HPDE6-E6E7 (cell line): ENCODE measurements around the gene FAF2.
"Not testable (repeated sequence)": the region's sequence is repeated elsewhere in the genome, so short reads cannot be mapped to it uniquely, and the experiment has no call there.

Source experiments
- DNase-seq: peaks from one replicate; pipeline ENCODE4 v3.0.0; 2011; ENCODE audit warnings: missing footprints; ENCODE audit errors: extremely low spot score

The FAF2 gene

DNA sequence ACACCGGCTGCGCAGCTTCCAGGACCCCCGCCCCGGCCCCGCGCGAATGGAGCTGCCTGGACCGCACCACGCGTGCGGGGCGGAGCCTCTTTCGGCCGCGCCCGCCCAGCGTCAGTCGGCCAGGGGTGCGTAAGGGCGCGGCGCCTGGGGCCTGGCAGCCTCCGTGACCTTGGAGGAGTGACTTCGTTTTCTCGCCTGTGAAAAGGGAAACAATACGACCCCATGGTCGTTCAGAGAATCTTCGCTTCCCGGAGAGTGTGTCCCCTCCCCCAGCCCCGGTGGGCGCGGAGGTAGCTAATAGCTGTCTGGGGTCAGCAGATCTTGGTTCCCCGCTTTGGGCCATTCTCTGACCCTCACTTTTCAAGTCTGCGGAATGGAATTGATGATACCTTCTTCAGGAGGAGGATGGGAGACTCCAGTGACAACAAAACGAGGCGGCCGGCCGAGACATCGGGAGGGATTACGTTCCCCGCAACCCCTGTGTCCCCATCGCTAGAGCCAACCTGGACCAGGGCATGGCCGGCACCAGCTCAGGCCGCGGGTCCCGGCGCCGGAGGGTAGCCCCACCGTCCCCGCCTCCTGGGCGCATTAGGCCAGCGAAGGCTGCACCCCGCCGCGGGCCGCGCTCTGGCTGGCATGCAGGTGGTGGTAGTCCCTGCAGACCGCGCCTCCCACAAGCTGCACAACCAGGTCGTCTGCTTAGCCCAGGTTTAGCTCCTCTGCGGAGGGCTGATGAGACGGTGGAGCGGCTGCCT, 95.4 kb downstream of the FAF2 start:
- no peak for DNase-seq

DNA sequence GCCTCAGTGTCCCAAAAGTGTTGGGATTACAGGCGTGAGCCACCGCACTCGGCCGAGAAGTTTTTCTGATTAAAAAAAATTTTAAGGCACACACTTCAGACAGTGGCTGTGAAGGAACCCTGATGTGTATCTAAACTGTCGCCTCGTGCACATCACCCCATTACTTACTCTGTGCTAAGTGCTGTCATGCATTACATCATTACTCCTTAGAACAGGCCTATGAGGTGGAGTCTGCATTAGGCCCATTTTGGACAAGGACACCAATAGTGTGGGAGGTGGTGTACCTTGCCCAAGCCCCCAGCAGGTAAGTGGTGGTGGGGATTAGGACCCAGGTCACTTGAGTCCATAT, 97.2 kb downstream of the FAF2 start:
- no peak for DNase-seq

DNA sequence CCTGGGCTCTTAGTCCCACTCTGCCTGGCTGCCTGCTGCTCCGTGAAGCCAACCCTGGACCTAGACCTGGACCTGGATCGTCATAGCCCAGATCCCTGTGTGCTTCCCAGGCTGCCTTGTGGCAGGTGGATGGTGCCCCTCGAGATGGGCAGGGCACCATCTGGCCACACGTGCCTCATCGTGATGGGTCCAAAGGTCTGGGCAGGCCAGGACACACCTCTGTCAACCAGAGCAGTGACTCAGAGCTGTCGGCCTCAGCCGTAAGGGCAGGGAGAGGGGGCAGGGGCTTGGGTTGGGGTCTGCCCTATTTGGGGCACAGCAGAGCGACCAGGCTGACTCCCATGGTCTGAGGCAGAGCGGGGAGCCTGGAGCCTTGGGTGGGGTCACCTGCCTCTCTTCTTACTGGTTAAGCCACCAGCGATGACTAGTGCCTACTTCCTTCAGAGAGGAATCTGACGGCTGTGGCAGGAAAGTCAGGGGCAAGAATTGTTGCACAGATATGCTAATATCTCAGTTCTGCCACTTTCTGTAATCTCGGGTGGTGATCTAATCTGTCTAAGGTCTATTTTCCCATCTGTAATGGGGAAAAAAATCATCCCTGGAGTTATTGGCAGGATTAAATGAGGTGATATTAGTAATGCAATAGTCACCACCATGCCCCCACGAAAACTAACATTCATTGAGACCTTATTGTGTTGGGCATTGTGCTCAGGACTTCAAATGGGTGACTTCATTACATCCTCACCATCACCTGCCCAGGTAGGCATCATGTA, 97.7 kb downstream of the FAF2 start:
- DNase-seq, result no peak

DNA sequence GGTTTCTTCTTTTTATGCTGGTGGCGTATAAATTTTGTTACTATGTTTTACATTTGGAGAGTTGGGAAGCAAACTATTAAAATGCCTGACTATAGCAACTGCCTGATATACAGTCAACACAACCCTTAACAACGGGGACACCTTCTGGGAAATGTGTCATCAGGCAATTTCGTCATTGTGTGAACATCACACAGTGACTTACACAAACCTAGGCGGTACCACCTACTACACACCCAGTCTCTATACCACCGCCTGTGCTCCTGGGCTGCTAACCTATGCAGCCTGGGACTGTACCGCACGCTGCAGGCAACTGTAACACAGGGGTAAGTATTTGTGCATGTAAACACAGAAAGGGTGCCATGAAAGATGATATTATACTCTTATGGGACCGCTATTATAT, 99.6 kb downstream of the FAF2 start:
- DNase-seq, result no peak

DNA sequence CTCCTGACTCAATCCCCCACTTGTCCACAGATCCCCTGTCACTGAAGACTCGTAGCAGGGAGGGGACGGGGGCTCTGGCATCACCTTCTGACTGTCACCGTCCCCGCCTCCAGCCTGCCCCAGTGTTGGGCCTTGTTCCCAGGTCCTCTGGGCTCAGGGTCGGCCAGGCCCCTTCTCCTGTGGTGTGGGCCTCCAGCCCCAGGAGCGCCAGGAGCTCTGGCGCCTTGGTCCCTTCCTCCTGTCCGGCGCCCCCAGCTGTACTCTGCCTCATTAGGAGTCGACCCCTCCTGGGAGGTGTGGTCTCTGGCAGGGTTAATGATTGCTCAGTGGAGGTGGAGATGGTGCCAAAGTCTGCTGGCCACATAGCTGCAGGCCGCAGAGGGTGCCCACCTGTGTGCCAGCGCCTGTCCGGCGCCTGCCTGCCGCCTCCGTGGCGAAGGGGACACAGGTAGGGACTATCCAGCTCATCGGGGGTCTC, 100.8 kb downstream of the FAF2 start, which contains the start of gene CDHR2:
Gene CDHR2 (plus strand): TSS at position 376 of the 478 bp plus-strand sequence. CDS start 16,011 bp downstream, outside the sequence.
- DNase-seq, result no peak

DNA sequence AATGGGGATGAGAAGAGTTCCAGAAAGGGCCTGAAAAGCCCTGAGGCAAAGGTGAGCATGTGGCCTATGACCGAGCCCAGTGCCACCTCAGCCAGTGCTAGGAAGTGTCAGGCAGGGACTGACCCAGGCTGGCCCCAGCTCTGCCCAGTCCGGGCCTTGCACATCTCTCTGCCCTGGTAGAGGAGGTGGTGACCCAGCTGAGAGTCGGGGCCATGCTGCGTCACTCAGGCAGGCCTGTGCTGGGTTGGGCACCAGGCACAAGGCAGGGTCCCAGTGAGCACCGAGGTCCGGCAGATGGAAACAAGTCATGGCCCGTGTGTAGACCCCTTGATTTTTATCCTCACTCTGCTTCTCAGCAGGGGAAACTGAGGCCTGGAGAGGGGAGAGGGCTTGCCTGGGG, 101.7 kb downstream of the FAF2 start:
- no peak for DNase-seq

DNA sequence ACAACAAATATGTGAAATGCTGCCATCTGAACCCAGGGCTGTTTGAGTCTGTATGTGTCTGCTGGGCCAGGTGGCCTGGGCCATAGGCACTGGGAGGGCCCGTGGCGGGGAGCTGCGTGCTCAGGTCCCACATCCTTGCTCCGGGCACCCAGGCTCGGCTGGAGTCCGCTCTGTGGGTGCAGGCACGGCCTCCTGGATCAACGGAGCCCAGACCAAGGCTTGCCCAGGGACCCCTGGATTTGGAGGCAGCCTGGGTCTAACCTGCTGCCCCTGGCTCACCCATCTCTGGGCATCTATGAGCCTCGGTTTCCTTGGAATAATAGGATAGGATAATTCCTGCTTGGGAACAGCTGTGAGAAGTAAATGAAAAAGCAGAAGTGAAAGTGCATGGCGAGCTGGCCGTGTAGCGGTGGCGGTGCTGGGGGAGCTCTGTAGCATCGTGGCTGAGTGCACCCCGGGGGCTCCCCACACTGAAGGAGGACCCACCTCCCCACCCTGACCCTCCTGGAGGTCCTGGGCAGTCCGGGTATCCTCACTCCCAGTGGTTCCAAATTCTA, 102.2 kb downstream of the FAF2 start:
- no peak for DNase-seq

DNA sequence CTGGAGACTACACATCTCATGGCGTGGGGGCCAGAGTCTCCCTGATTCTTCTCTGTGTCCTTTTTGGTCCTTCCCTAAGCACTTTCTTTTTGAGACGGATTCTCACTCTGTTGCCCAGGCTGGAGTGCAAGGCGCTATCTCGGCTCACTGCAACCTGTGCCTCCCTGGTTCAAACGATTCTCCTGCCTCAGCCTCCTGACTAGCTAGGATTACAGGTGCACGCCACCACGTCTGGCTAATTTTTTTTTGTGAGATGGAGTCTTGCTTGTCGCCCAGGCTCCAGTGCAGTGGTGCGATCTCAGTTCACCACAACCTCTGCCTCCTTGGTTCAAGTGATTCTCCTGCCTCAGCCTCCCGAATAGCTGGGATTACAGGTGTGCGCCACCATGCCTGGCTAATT, 102.8 kb downstream of the FAF2 start:
- DNase-seq, result not testable (repeated sequence)

DNA sequence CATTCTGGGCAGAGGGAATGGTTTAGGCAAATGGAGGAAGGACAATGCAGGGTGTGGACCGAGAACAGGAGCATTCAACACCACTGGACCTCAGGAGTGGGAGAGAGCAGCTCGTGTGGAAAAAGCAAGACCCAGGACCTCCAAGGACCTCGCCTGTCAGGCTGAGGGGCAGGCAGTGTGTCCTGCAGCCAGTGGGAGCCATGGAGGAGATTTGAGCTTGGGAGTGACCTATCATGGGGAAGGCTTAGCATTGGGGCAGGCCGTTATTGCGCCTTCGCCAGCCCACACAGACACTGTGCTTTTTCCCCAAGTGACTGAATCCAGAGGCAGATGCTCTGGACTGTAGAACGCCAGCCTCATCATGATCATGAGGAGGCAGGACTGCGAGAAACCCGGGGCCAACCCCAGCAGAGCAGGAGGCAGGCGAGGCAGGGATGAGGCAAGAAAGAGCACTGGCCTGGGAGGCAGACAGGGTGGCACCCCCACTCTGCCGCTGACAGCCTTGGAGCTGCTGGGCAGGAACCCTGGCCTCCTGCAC, 104.2 kb downstream of the FAF2 start:
- DNase-seq, result no peak

DNA sequence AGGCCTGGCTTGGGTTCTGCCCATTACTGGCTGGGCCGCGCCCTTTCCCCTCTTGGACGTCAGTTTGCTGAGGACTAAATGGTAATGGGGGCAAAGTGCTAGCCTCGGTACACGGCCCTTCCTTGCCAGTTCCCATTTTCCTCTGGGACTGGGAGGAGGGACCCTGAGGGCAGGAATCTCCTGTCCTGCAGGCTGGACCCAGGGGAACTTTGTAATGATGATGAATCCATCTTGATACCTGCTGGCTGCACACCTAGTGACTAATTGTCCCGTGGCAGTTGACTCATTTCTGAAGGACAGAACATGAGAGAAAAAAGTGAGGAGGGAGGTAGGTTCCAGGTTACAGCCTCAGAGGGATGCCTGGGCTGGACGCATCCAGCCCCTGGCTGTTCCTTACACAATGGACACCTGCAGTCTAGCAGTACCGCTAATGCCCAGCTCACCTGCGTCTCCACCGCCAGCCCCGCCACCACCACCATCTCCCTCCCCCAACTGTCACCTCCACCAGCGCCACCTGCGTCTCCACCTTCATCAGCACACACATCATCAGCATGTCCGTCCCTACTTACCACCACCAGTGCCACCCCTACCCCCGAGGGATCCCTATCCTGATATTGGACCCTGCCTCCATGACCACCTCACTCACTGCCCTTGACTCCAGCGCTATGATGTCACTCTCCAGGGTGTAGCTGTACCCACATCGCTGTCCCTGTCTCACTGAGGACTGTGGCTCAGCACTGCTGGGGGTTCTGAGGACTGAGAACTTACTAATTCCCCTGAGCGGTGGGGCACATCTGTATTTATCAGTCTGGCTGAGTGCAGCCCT, 105.3 kb downstream of the FAF2 start:
- peak; percentile 93 for DNase-seq

DNA sequence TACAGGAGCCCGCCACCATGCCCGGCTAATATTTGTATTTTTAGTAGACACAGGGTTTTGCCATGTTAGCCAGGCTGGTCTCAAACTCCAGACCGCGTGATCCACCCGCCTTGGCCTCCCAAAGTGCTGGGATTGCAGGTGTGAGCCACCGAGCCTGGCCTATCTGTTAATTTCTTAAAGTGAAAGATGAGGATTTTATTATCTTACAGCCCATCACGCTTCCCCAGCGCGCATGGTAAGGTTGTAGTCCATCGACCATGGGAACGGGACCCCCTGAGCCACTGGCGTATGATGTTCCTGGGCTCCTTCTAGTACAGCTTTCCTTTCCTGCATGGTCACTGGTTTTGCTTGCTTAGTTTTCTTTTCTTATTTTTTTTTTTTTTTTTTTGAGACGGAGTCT, 109.7 kb downstream of the FAF2 start:
- no peak for DNase-seq
